GM21447 (cell line): ENCODE measurements around the gene DCDC2.
"Not testable (repeated sequence)": the region's sequence is repeated elsewhere in the genome, so short reads cannot be mapped to it uniquely, and the experiment has no call there.

ENCODE experiments used
- ATAC-seq: cut with Tn5 transposase; IDR thresholded peaks from one replicate; pipeline ENCODE4 v1.9.1; 2021; ENCODE audit not compliant: unreplicated experiment

Gene DCDC2

DNA sequence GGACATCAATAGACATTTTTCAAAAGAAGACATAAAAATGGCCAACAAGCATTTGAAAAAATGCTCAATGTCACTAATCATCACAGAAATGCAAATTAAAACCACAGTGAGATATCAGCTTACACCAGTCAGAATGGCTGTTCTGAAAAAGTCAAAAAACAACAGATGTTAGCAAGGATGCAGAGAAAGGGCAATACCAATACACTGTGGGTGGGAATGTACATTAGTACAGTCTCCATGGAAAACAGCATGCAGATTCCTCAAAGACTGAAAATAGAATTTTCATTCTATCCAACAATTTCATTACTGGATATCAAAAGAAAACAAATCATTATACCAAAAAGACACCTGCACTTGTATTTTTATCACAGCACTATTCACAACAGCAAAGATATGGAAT lies 85.3 kb downstream of the DCDC2 start:
- no peak for ATAC-seq

DNA sequence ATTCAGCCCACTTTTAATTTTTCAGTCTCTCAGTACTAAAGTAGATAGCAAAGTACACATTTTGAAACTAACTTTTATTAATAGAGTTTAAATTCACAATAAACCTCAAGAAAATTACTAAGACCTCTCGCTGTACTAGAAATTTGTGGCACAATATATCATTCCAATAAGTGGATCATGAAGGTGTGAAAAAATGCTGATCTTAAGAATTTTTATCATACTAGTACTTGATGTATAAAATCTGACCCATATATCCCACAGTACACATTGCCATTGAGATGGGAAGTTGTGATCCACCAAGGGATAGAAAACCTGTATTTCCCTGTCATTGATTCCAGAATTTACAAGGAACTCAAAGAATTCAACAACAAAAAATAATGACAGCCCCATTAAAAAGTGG lies 85.7 kb downstream of the DCDC2 start:
- ATAC-seq, result no peak

DNA sequence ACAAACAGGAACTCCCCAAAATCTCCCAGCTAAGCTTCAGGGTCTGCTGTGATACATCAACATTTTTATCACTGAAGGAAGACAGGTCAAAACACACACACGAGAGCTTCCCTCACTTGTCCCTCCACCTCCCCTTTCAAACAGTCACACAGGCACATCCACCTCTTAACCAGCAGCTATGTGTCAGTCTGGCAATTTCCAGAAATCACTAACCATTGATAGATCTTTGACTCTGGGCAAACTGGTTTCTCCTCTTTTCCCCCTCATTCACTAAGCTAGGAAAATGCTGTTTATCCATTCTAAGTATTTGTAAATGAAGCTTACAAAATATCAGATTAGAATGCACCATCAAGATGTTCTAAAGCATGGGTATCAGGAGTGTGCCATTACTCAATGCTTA lies 87.8 kb downstream of the DCDC2 start:
- ATAC-seq, result no peak

DNA sequence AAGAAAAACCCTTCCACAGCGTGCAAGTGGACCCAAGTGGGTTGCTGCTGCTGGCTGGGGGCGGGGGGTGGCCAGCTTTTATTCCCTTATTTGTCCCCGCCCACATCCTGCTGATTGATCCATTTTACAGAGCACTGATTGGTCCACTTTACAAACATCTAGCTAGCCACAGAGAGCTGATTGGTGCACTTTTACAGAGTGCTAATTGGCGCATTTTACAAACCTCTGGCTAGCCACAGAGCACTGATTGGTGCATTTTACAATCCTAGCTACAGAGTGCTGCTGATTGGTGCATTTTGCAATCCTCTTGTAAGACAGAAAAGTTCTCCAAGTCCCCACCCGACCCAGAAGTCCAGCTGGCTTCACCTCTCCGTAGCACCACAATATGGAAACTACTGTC lies 99.6 kb downstream of the DCDC2 start:
- ATAC-seq, result not testable (repeated sequence)

DNA sequence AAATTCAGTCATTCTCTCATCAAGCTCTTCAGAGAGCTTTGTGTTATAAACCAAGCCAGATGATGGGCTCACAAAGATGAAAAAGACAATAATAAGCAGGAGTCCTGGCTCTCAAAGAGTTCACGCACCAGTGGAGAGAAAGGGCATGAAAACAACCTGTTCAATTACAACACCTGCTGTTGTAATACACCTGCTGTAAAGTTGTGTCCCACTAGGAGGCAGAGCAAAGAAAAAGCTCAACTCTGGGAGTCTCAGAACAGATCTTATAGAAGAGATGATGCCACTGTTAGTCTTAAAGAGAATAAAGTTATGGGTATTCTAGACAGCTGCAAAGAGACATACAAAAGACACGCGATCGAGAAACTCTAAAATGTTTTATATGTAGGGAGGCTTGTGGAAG lies 100.6 kb downstream of the DCDC2 start:
- ATAC-seq, result no peak

DNA sequence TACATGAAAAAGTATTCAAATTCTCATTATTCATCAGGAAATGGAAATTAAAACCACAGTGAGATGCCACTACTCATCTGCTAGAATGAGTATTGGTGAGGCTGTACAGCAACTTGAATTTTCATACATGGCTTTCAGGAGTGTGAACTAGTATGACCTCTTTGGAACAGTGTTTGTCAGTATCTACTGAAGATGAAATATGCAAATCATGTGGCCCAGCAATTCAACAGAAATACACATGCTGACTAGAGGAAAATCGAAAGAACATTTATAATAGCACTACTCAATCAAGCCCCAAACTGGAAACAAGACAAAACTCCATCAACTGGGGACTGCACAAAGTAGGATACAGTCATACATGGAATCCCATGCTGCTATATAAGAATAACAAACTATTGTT lies 102.2 kb downstream of the DCDC2 start:
- ATAC-seq, result peak; percentile 97

DNA sequence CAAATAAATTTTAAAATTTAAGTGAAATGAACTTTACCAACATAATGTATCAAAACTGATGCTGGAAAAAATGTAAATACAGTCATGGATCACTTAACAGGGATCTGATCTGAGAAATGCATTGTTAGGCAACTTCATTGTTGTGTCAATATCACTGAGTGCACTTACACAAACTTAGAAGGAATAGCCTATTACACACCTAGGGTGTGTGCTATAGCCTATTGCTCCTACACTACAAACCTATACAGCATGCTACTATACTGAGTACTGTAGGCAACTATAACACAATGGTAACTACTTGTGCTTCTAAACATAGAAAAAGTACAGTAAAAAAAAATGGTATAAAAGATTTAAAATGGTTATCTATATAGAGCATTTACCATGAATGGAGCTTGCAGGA lies 104.5 kb downstream of the DCDC2 start:
- no peak for ATAC-seq

DNA sequence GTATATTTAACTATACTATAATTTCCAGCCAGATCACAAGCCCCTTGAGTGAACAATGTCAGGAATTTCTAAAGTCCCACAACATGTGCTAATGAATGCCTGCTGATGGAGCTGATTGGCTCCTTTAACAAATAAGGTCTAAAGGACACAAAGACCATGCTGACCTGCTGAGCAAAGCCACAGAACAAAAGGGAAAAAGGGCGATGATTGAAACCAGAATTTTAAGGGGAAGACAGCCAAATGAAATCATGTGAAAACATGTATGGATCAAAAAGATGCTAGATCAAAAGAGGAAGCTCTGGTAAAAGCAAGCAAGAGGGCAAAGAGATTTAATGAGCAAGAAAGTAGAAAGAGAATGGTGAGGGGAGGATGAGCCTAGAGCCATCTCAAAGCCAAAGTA lies 105.6 kb downstream of the DCDC2 start:
- ATAC-seq, result no peak

DNA sequence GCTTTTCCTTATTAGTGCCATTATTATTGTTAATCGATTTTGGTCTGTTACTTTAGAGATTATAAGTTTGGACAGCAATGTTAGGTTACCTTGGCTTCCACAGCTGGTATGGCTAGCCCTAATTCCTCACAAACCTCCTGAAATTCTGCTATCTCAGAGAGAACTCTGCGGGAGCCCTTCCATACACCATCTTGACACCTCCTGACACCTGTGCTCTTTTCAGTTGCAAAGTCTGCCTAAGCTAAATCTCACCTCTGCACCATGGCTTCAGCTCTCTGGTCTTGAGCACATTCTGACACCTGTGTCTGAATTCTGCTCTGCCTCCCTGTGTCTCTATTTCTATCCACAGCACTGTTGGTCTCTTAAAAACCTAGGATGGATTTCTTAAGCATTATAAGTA lies 106.5 kb downstream of the DCDC2 start:
- ATAC-seq, result no peak

DNA sequence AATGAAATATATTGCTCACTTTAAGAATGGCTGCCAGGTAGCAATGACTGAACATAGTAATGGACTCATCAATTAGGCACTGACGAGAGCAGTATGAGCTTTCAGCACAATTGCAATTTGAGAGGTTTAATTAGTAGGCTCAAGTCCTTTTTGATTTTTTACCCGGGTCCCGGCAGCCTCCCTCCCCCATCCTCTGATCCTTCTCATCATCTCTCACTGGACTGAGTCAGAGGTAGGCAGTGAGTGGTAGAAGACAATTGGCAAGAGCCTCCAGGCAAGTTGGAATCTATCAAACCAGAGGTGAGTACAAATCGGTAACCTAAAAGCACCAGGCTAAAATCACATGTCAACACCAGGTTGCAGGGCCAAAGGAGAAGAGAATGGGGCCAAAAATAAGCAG lies 107.9 kb downstream of the DCDC2 start:
- no peak for ATAC-seq

DNA sequence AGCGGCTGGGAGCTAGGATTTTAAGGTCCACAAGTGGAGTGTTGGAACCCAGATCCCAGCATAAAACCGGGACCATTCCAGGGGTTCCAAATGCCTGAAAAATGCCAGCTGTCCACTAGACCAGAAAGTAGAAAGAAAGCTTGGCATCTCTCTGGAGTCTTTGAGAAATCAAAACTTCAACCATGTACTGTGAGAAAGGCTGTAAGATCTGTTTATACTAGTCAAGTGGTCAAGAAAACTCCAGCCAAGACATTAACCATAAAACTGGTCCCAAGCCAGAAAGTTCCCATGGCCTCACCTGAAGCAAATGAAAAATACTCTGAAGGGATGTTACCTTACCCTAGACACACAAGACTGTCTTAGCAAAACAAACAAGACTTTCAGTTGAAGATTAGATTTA lies 112.6 kb downstream of the DCDC2 start:
- ATAC-seq, result no peak

DNA sequence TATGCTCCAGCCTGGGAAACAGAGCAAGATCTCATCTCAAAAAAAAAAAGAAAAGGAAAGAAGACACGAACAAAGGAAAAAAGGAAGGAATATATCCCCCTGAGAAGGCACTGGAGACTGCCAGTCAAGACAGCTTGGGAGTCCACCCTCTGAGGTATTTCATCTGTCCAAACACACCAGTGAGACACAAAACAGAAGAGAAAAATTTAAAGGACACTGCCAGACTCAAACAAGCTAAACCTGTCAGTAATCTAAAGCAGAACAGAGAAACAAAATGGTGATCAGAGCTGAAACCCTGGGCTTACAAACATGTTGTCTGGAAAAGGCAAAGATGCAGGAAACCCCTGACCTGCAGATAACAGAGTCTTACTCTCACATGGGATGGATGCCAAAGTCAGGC lies 114.9 kb downstream of the DCDC2 start:
- ATAC-seq, result no peak

DNA sequence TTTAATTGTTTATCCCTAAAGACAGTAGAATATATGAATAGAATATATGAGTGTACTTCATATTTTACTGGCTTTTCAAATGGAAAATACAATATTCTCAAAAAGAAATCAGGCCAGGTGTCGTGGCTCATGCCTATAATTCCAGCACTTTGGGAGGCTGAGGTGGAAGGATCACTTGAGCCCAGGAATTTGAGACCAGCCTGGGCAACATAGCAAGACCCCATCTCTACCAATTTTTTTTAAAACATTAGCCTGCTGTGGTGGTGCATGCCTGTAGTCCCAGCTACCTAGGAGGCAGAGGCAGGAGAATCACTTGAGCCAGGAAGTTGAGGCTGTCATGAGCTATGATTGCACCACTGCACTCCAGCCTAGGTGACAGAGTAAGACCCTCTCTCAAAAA lies 116.1 kb downstream of the DCDC2 start:
- ATAC-seq, result not testable (repeated sequence)

DNA sequence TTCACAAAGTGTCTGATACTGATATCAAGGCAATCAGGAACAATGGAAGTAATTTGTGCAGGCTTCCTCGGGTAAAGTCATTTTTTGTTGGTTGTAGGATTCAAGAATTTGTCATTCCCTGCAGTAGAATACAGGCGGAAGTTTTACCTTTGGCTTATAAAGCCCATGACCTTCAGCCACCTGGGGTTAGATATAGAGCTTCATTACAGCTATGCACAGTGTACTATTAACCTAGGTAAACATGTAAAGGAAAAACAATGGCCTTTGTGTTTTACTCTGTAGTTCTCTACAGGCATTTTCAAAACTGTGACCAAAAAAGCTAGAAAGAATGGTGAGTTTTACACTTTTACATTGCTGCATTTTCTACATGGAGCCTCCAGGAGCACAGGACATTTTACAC lies 116.9 kb downstream of the DCDC2 start:
- ATAC-seq, result no peak

DNA sequence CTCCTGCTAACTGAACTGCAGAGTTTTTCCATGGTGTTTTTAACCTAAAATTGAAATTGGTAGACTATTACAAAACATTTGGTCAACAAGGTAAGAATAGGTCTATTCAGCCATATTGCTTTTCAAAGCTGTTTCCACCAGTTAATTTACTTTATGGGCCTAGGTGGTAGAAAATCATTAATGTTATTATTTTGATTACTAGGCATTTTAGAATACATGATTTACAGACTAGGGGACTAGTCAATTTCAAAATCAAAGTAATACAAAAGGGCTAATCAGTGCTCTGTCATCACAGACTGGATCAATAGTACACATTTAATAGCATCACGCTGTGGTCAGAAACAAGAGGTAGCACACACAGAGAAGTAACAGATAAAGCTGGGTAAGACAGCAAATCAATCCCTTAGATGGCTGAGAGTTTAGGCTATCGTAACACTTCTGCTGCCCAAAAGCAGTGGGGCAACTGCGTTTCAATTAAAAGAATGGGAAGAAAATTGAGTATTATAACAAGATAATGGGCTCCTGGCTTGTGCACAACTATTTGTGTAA lies 117.4 kb downstream of the DCDC2 start:
- ATAC-seq, result no peak

DNA sequence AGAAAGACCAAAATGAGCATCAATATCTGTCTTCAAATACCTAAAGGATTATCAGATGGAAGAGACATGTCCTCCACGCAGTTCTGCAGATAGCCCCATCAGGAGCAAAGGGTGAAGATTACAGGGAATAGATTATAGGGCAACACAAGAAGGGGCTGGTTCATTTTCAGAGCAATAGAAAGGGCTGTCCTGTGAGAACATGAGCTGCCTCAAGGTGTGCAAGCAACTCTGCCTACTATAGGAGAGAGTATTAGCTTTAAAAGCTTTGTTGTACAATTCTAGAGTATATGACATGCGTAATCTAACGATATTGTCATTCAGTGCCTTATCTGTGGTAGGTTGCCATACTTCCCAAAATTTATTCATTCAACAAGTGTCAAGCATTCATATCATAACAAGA lies 119.2 kb downstream of the DCDC2 start:
- no peak for ATAC-seq

DNA sequence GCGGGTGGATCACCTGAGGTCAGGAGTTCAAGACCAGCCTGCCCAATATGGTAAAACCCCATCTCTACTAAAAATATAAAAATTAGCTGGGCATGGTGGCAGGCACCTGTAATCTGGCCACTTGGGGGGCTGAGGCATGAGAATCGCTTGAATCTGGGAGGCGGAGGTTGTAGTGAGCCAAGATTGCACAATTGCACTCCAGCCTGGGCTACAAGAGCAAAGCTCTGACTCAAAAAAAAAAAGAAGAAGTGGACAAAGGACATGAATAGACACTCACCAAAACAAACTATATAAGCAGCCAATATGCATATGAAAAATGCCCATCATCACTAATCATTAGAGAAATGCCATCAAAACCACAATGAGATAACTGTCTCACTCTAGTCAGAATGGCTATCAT lies 121.1 kb downstream of the DCDC2 start:
- ATAC-seq, result not testable (repeated sequence)

DNA sequence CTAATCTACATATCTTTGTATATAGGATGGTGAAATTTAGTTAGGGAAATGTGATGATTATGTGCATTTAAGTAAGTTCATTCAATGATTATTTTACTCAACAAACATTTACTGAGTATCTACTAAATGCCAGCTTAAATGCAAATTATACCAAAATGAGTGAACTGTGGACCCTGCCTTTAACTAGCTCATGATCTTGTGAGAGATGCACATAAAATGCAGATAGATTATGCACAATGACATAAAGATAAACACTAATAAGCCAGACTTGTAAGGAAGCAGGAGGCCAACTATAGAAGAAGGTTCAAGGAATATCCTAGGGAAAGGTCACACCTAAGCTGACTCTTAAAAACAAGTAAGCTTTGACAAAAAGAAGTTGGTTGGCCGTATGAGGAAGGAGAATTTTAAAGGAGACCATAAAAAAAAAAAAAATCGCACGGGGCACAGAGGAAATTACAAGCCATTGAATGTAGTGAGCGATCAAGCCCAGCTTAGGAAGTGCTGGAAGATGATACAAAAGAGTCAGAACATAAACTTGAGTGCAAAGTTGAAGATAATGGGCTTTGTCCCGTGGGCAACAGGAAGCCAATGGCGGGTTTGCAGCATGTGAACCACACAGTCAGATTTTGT lies 123.9 kb downstream of the DCDC2 start:
- ATAC-seq, result no peak

DNA sequence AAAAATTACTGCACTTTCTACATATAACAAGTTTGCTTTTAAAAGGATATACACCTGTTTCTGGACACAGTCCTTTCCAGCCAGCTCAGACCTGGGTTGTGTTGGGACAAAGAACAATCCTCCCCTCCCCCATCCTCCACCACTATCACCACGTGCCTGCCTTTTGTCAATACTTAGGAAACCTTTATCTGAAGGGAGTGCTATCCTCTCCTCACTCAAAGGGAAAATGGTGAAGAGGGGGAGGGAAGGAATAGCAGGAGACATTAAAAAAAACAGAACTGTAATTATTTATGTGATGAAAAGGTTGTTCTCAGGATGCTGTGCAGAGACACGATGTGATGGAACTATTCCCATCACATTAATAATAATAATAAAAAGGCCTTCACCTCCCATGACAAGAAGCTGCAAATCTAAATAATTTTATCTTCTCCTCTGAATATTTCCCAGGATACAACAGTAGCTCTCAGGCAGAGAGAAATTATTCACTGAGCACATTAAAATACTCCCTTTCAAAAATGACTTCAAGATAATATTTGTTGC lies 126.4 kb downstream of the DCDC2 start:
- no peak for ATAC-seq

DNA sequence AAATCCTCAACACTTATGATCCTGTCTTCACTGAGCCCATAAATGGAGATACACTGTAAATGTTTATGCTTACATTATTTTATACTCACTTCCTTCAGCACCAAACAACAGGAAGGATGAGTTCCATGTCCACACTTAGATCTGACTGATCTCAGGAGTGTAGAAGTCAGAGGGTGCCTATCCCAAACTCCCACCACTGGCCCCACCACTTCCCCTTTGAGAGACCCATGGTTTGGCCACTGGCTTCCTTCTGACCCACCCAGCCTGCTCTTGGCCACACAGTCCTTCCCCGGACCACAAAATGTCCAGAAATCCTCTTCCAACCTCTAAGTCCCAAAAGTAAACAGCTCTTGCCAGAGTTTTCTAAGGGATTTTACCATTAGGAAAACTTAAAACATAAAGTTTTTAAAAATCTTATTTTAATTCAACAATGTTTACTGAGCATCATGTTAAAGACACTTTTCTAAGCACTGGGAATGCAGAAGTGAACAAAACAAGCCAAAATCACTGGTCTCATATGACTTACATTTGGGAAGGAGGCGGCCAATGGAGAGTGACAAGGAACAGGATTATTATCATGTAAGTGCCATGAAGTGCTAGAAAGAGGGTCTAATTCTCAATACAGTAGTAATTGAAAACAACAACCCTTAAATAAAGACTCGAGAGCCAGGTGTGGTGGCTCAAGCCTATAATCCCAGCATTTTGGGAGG lies 128.0 kb downstream of the DCDC2 start:
- ATAC-seq, result no peak

DNA sequence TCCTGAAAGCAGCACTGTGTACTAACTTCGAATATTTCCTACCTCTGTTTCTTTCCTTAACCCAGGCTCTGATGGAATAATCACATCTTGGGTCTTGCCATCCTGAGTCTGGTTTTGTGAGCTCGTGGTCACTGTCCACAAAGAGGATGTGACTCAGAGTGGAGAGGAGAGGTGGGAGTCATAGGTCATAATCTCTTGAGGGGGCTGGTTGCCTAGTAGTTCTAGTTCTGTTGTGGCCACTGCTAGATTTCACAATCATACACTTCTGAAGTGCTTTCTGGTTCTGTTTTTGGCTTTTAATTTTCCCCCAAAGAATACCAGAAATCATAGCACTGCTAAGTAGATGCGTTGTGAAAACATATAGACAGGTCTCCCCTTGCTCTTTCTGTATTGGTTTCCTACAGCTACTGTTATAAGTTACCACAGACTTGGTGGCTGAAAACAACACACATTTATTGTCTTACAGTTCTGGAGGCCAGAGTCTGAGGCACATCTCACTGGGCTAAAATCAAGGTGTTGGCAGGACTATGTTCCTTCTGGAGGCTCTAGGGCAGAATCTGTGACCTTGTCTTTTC lies 129.1 kb downstream of the DCDC2 start:
- no peak for ATAC-seq

DNA sequence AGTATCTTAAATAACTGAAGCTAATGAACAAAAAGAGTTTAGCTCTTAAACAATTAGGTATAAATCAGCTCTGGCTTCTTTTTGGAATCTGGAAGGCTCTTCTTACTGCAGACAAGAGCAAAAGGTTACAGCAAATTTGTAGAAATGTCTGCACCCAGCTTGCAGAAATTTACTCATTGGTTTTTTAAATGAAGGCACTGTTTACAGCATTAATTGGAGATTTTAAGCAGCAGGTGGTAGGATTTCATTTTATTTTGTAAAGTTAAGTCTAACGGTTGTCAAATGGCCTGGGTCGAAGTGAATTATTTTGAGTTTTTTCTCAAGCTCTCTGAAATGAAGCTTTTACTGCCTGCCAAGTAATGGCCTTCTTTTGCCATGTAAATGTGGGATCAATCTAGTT lies 129.7 kb downstream of the DCDC2 start:
- ATAC-seq, result no peak
